SK-MEL-5 (cell line): Measurements from ENCODE around the gene SPO11. TPM values are rescaled to one million over a fixed set of nuclear protein-coding genes. Genes with fewer than 3 reads are reported as not detected.

Source experiments
- DNase-seq: peaks from one replicate; pipeline ENCODE4 v3.0.0-alpha.2; 2016; ENCODE audit warnings: low read depth, low spot score
- in situ Hi-C: cut with HindIII; loops from 2 replicates; pipeline ENCODE4 v1.10.0; 2016; ENCODE audit warnings: low sequenced_read_pairs, high pct_unique_total_duplicates, low pct_unique_long_range_greater_than_20kb
- total RNA-seq: library from RNA; depleted of rRNA; stranded (reverse); fragments of >200 nt; shearing (Covaris generic); gene quantifications from 2 replicates; pipeline ENCODE4 v1.2.3, GENCODE V29; 2014

The SPO11 gene
- total RNA-seq, 1 experiment from 2014 or later, result not detected

DNA sequence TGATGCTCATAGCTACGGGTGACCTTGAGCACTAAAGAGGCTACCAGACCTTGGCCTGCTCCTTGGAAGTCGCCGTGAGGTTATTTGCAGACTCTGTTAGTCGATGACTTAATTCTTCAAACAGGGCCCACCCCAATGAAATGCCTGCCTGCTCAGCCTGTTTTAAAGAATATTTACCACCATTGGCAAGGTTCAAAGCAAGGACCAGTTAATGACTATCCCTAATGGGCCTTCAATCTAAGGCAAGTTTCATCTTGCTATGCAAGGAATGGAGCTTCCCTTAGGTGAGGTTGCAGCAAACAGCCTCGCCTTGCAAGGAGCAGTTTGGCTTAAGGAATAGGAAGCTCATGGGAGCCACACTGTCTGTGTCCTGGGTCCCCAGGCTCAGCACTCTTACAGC lies 22.9 kb upstream of the SPO11 start:
- no peak for DNase-seq
- in situ Hi-C loops, result no loop called here

DNA sequence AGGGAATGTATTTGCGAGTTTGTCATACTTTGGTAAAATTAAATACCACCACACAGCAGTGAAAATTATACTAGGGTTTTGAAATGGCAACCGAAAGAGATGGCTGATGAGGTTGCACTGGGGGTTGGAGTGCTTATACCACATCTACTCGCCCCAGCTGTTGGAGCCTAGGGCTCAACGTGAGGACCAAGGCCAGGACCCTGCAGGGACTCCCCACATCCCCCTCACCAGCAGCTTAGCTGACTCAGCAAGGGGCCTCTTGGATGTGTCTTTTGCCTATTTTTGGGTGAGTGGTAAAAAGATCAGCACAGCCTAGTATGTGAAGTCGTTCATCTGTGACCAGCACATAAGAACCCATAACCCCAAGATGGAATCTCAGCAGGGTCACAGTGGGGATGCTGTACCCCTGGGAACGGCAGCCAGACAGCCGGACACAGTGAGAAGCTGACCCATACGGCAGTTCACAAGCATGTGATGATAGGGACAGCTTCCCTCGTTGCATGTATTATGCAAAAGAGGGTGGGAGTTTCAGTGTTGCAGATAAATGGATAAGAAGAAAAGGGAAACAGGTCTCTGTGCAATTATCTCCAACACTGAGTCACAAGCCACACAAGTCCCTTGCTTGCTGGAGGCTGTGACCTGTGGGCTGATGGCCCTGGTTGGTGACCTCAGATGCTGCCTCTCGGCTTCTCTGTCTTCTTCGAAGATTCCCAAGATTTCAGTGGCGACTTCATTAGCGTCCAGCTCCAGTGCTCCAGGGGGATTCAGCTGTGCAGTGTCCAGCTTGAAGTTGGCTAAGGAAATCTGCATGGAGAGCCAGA lies 20.9 kb upstream of the SPO11 start:
- in situ Hi-C loops, result no loop called here
- no peak for DNase-seq

DNA sequence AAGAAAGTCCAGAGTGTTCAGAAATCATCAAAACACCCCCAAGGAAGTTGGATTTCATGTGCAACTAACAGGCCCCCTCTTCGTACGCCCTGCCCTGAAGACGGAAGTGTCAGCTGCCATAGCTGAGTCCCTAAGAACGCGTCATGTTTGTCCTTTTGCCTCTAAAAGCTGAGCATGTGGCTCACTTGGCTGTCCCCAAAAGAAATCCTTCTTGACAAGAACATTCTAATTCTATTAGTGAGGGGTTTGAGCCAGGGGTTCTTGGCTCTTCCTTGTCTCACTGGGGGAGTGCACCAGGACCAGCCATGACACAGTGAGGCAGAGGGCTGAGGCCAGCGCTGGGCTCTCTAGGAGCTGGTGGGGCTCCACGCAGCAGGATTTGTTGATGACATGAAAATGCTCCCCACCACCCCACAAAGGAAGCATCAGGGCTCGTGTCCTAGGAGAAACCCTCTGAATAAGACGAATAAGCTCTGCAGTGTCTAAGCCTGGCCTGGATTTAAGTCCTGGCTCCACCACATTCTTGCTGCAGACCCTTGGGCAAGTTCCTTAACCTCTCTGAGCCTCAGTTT lies 20.0 kb upstream of the SPO11 start:
- in situ Hi-C loops, result no loop called here
- DNase-seq, result no peak

DNA sequence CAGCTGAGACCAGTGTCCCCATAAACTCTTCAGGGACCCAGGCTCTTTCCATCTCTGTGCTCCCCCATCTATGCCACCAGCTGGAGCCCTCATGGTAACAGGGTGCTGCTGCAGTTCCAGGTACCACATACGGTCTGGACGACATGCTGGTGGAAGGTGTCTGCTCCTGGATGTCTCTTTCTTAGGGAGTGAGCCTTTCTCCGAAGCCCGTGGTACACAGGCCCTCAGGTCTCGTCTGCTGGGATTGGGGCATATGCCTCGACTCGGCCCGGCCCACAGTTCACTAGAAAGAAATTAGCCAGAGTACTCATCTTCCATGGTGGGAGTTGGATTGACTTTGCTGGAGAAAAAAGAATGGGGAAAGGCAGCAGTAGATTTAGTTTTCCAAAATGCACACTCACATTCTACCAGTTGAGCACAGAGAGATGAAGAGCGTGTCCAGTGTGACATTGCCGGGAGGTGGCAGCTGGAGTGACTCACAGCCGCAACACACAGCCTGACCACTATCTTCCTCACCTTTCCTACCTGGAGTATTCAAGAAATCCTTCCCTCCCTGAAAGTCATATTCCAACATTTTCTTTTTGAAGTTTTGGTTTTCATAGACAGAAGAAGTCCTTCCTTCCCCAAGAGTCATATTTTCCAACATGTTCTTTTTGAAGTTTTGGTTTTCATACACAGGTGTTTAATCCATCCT lies 18.6 kb upstream of the SPO11 start:
- DNase-seq, result no peak
- in situ Hi-C loops, result no loop called here

DNA sequence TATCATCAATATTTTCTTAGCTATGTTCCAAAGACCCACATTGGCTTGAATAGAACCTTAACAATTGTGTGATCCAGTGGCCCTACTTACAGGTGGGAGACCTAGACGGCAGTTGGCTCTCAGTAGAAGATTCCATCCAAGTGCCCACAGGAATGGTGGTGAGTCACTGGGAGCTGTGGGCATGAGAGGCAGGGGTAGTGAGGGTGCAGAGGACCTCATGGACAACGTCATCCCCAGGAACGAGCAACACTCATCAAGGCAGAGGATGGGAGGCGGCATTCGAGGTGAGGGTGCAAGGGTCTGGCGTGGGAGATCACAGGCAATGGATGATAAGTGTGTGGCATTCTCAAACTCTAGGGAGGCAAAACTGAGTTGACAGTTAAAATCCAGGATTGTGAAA lies 17.5 kb upstream of the SPO11 start:
- in situ Hi-C loops, result no loop called here
- DNase-seq, result no peak

GRCh38 chr20:57313230-57313629 lies 16.4 kb upstream of the SPO11 start:
- in situ Hi-C loops, result no loop called here
- DNase-seq, result no peak

DNA sequence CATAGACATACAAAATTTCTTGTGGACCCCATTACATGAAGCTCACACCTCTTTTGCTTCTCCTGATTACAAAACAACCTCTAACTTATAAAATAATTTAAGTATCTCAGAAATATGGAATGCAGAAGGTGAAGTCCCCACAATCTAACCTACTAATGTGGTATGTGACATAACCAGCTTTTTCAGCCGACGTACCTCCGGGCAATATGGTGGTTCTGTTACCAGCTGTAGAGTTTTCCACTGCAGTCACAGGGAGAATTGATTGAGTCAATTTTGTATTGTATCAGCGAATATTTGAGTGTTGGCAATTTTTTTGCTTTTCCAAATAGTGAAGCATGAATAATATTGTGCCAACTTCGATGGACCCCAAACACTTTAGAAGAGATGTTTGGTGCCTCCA lies 15.7 kb upstream of the SPO11 start:
- in situ Hi-C loops, result no loop called here
- no peak for DNase-seq

DNA sequence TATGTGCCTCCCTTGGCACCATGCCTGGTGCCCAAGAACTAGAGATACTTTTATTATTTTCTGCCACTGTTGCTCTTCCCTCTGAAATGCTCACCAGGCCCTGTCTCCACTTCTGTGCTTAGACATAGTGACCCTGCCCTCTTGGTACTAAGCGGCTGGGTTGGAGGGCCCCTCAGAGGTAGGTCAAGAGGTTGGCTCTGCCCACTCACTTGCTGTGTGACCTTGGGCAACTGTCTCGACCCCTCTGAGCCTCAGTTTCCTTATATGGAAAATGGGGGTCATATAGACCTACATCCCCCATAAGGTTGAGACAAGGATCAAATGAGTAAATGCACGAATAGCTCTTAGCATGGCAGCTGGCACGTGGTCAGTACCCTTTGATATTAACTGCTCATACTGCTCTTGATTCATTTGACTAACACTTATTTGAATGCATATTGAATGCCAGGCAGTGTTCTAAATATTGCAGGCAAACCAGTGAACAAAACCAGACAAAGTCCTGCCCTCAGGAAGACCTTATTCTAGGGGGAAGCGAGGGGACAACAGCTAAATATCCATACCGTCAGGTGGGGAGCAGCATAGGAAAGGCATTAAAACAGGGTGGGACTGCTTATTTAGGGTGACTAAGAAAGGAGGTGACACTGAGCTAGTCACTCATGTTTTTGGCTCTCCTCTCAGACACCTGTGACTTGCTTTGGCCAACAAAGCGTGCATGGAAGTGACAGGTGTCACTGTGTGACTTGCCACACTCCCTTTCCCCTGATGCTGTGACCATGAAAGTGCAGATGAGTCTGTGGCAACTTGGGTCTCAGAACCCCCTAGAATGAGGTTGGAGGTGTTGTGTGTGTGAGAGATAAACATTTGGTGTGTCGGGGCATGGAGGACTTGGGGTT lies 14.3 kb upstream of the SPO11 start:
- in situ Hi-C loops, result no loop called here
- no peak for DNase-seq

GRCh38 chr20:57315976-57316480 lies 13.6 kb upstream of the SPO11 start:
- in situ Hi-C loops, result no loop called here
- no peak for DNase-seq

GRCh38 chr20:57316795-57317201 lies 12.8 kb upstream of the SPO11 start:
- in situ Hi-C loops, result no loop called here
- DNase-seq, result no peak

DNA sequence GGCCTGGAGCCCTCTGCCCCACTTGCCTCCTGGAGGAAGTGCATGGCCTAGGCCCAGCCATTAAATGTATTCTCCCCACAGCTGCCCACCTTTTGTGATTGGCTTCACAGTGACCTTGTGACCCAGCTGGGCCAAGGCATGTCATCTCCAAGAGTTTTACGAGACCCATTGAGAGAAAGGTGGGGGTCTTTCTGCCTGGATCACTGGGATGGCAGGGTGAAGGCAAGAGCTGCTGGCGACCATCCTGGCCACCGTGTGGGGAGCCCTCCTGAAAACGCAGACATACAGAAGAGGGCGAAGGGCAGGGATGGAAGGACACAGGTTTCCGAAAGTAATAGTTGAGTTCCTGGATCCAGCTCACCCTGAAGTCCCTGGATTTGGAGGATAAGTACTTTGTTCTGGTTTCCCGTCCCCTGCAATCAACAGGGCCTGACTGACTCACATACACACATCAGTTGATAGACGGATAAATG lies 12.3 kb upstream of the SPO11 start:
- in situ Hi-C loops, result no loop called here
- no peak for DNase-seq

GRCh38 chr20:57317789-57318371 lies 11.7 kb upstream of the SPO11 start:
- in situ Hi-C loops, result no loop called here
- no peak for DNase-seq

DNA sequence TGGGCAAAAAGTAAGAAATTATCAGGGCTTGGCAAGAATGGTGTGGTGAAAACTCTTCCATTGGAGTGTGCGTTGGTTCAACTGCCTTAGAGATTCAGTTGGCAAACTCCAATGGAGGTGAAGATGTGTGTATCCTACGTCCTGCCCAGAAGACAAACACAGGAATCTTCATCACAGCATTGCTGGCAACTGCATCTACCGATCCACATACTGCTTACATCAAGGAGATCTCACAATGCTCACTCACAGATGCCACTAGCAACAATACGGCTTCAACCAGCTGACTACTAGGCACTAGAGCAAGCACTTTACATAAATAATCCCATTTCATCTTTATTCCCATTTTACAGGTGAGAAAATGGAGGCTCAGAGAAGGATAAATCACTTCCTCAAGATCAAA lies 10.0 kb upstream of the SPO11 start:
- in situ Hi-C loops, result no loop called here
- no peak for DNase-seq

DNA sequence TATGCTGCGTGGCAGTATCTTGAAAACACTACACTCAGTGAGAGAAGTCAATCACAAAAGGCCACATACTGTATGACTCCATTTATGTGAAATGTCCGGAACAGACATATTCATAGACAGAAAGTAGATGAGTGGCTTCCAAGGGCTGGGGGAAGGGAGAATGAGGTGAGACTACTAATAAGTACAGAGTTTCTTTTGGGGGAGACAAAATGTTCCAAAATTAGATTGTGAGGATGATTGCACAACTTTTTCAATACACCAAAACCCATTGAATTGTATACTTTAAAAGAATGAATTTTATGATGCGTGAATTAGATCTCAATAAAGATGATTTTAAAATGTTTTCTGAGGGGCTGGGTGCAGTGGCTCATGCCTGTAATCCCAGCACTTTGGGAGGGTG lies 9.2 kb upstream of the SPO11 start:
- in situ Hi-C loops, result no loop called here
- no peak for DNase-seq

DNA sequence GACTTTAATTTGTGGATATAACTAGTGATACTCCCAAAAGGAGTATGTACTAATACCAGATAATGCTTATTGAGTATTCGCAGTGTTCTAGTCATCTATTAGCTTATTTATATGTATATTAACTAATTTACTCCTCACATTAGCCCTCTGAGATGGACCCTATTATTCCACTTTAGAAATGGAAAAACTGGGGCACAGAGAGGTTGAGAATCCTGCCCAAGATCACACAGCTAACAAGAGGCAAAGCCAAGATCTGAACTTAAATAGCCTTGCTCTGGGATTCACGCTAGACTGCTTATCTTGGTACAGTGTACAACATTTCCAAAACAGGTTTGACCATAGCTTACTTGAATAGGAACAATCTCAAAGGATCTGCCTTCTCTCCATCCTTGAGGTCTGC lies 8.5 kb upstream of the SPO11 start:
- in situ Hi-C loops, result no loop called here
- DNase-seq, result no peak

- DNase-seq, result no peak
- in situ Hi-C loops, result no loop called here
Observed at GRCh38 chr20:57322476-57322875, 7.1 kb upstream of the SPO11 start.

GRCh38 chr20:57323034-57323433 lies 6.6 kb upstream of the SPO11 start:
- DNase-seq, result no peak
- in situ Hi-C loops, result no loop called here
